PC-9 (cell line): ENCODE results near the gene ZNF175. TPM values are rescaled to one million over a fixed set of nuclear protein-coding genes. Genes with fewer than 3 reads are reported as not detected.

Experiments
- BruUV-seq: library from RNA; stranded (reverse); fragments of 400-500 nt; replicated peaks from 2 replicates; lab custom pipeline; 2021; lab: Mats Ljungman, UMichigan
- CTCF ChIA-PET: fragments of 300-600 bp; sonication (Branson Sonifier 250); formaldehyde crosslinking; loops from one replicate; lab custom pipeline; 2022; ENCODE audit warnings: antibody characterized with exemption; lab: Charles Lee
- POLR2A ChIA-PET: fragments of 300-600 bp; sonication (Branson Sonifier 250); formaldehyde crosslinking; loops from one replicate; lab custom pipeline; 2022; ENCODE audit warnings: antibody characterized with exemption; ENCODE audit not compliant: unreplicated experiment; lab: Charles Lee
- DNase-seq, 2 experiments: peaks; one replicate each; pipeline versions ENCODE4 v3.0.0 to v3.0.0-alpha.2; 2015 to 2022; ENCODE audit warnings: mixed read lengths in 1 of 2
- H2AFZ ChIP-seq: fragments of 200-600 bp; sonication (generic); 2 replicates; pipeline ENCODE4 v1.8.1; 2017; ENCODE audit warnings: antibody characterized with exemption
- H3F3A ChIP-seq: fragments of 200-600 bp; sonication (generic); 2 replicates; pipeline ENCODE4 v1.8.1; 2017; ENCODE audit warnings: antibody characterized with exemption, mild to moderate bottlenecking, low read depth; ENCODE audit not compliant: insufficient read depth
- H3K27ac ChIP-seq: fragments of 200-600 bp; sonication (generic); 2 replicates; pipeline ENCODE4 v1.6.1; 2016; ENCODE audit warnings: mixed run types
- H3K27me3 ChIP-seq: fragments of 200-600 bp; sonication (generic); 2 replicates; pipeline ENCODE4 v1.6.1; 2016; ENCODE audit warnings: low read depth, mixed run types; ENCODE audit not compliant: insufficient read depth
- H3K36me3 ChIP-seq: fragments of 200-600 bp; sonication (generic); 2 replicates; pipeline ENCODE4 v1.6.1; 2016; ENCODE audit warnings: low read depth, mixed run types
- H3K4me1 ChIP-seq: fragments of 200-600 bp; sonication (generic); replicated peaks from 2 replicates; pipeline ENCODE4 v1.6.1; 2016; ENCODE audit warnings: mixed run types; ENCODE audit not compliant: insufficient read depth
- H3K4me2 ChIP-seq: fragments of 200-600 bp; sonication (generic); 2 replicates; pipeline ENCODE4 v1.6.1; 2017; ENCODE audit warnings: mixed run types
- H3K4me3 ChIP-seq: fragments of 200-600 bp; sonication (generic); 2 replicates; pipeline ENCODE4 v1.6.1; 2016; ENCODE audit warnings: mixed run types
- H3K79me2 ChIP-seq: fragments of 200-600 bp; sonication (generic); 2 replicates; pipeline ENCODE4 v1.6.1; 2017; ENCODE audit warnings: low read depth, mixed run types
- H3K9me2 ChIP-seq: fragments of 200-600 bp; sonication (generic); 2 replicates; pipeline ENCODE4 v1.8.1; 2017; ENCODE audit warnings: mild to moderate bottlenecking; ENCODE audit not compliant: insufficient read depth
- H3K9me3 ChIP-seq: fragments of 200-600 bp; sonication (generic); 2 replicates; pipeline ENCODE4 v1.8.1; 2016; ENCODE audit warnings: low read depth; ENCODE audit not compliant: insufficient read depth
- H4K20me1 ChIP-seq: fragments of 200-600 bp; sonication (generic); 2 replicates; pipeline ENCODE4 v1.8.1; 2017; ENCODE audit not compliant: insufficient read depth
- CTCF ChIP-seq: fragments of 200-600 bp; sonication (generic); conservative IDR thresholded peaks from 2 replicates; pipeline ENCODE4 v1.6.1; 2017; ENCODE audit warnings: mixed run types, antibody characterized with exemption, mild to moderate bottlenecking, moderate library complexity
- EZH2 ChIP-seq: fragments of 200-600 bp; sonication (generic); IDR thresholded peaks from 2 replicates; pipeline ENCODE4 v1.8.0; 2017; ENCODE audit warnings: antibody characterized with exemption, low read depth
- intact Hi-C: fragments of 100-400 bp; cut with micrococcal nuclease; formaldehyde crosslinking; loops from one replicate; pipeline ENCODE4 v1.10.0; 2022; ENCODE audit not compliant: unreplicated experiment
- total RNA-seq: library from RNA; stranded (reverse); gene quantifications from 2 replicates; pipeline ENCODE4 v1.2.3, GENCODE V29; 2021

The ZNF175 gene
- total RNA-seq, 1 experiment from 2014 or later, result 11.7 TPM

- CTCF ChIA-PET, result no interaction called here
- POLR2A ChIA-PET, result no interaction called here
- no TSS peak for BruUV-seq
- H3K36me3 ChIP-seq, result no peaks in the 10 kb centered on the region
- H2AFZ ChIP-seq, result no peak overlapping the region
- H3K9me3 ChIP-seq, result no peaks in the 10 kb centered on the region
- no peaks in the 10 kb centered on the region for H3K79me2 ChIP-seq
- H3K4me2 ChIP-seq, result no peak overlapping the region
- H3K27me3 ChIP-seq, result no peaks in the 10 kb centered on the region
- H3K4me3 ChIP-seq, result no peak overlapping the region
- H3K27ac ChIP-seq, result no peak overlapping the region
- H3F3A ChIP-seq, result no peaks in the 10 kb centered on the region
- H3K9me2 ChIP-seq, result no peaks in the 10 kb centered on the region
- intact Hi-C loops, result no loop called here
- H4K20me1 ChIP-seq, result no peaks in the 10 kb centered on the region
- H3K4me1 ChIP-seq, result no peaks in the 10 kb centered on the region
- TF ChIP-seq CTCF (no peak), EZH2 (no peak)
- no peak for DNase-seq
Observed at GRCh38 chr19:51637362-51637978, 66.4 kb downstream of the ZNF175 start.

GRCh38 chr19:51639916-51640315, 68.8 kb downstream of the ZNF175 start:
- no peaks in the 10 kb centered on the region for H3K9me2 ChIP-seq
- BruUV-seq, result no TSS peak
- no peaks in the 10 kb centered on the region for H3F3A ChIP-seq
- TF ChIP-seq EZH2, result no peak
- no peak for TF ChIP-seq CTCF
- no peak overlapping the region for H3K27ac ChIP-seq
- POLR2A ChIA-PET, result no interaction called here
- intact Hi-C loops, result no loop called here
- H3K4me3 ChIP-seq, result no peak overlapping the region
- H4K20me1 ChIP-seq, result no peaks in the 10 kb centered on the region
- H3K79me2 ChIP-seq, result no peaks in the 10 kb centered on the region
- H3K36me3 ChIP-seq, result no peaks in the 10 kb centered on the region
- no peak for DNase-seq
- H2AFZ ChIP-seq, result no peak overlapping the region
- H3K4me1 ChIP-seq, result no peaks in the 10 kb centered on the region
- no peaks in the 10 kb centered on the region for H3K9me3 ChIP-seq
- H3K4me2 ChIP-seq, result no peak overlapping the region
- no peaks in the 10 kb centered on the region for H3K27me3 ChIP-seq
- CTCF ChIA-PET, result no interaction called here

GRCh38 chr19:51640386-51640785, 69.3 kb downstream of the ZNF175 start:
- no peaks in the 10 kb centered on the region for H3K27me3 ChIP-seq
- POLR2A ChIA-PET, result no interaction called here

More at GRCh38 chr19:51640386-51640785, 69.3 kb downstream of the ZNF175 start:
- no peaks in the 10 kb centered on the region for H3K36me3 ChIP-seq
- TF ChIP-seq CTCF (no peak), EZH2 (no peak)
- H3K4me2 ChIP-seq, result no peak overlapping the region
- intact Hi-C loops, result no loop called here
- H3K4me3 ChIP-seq, result no peak overlapping the region
- no peaks in the 10 kb centered on the region for H3K9me2 ChIP-seq
- H3F3A ChIP-seq, result no peaks in the 10 kb centered on the region
- H3K4me1 ChIP-seq, result no peaks in the 10 kb centered on the region
- no peaks in the 10 kb centered on the region for H3K79me2 ChIP-seq
- CTCF ChIA-PET, result no interaction called here
- H4K20me1 ChIP-seq, result no peaks in the 10 kb centered on the region
- DNase-seq, result no peak
- H3K9me3 ChIP-seq, result no peaks in the 10 kb centered on the region
- H2AFZ ChIP-seq, result no peak overlapping the region
- no peak overlapping the region for H3K27ac ChIP-seq
- no TSS peak for BruUV-seq
